ENCODE measurements around the gene DLD.
A peak's percentile ranks its signal among the peaks of the same experiment; 100 is the strongest.
"Not testable (repeated sequence)": the region's sequence is repeated elsewhere in the genome, so short reads cannot be mapped to it uniquely, and the experiment has no call there.

Gene DLD

GRCh38 chr7:107889992-107890391 lies 991 bp upstream of the DLD start:
- peak overlapping the region; percentile 98 for H3K4me3 Mint-ChIP-seq
- ATAC-seq, result no peak

GRCh38 chr7:107890493-107890961 lies 456 bp upstream of the DLD start:
- ATAC-seq (no peak), DNase-seq (ENCODE audit: low spot score in 2 of 2) (no peak)
- no peaks in the 10 kb centered on the region for H3K9me3 Mint-ChIP-seq
- H3K27ac Mint-ChIP-seq, result peak overlapping the region; percentile 98
- peak overlapping the region; percentile 98 for H3K4me3 Mint-ChIP-seq
- H3K4me1 Mint-ChIP-seq, result peaks cover 24% of the 10 kb centered on the region
- peaks cover 36% of the 10 kb centered on the region for H3K36me3 Mint-ChIP-seq

More at GRCh38 chr7:107889992-107890391, 991 bp upstream of the DLD start:
- no peaks in the 10 kb centered on the region for H3K9me3 Mint-ChIP-seq
- H3K27ac Mint-ChIP-seq, result peak overlapping the region; percentile 98
- DNase-seq (ENCODE audit: low spot score in 2 of 2), result no peak
- H3K36me3 Mint-ChIP-seq, result peaks cover 31% of the 10 kb centered on the region
- H3K4me1 Mint-ChIP-seq, result peaks cover 19% of the 10 kb centered on the region

GRCh38 chr7:107891636-107892366 lies 818 bp downstream of the DLD start:
- peak overlapping the region; percentile 98 for H3K27ac Mint-ChIP-seq
- H3K4me1 Mint-ChIP-seq, result peaks cover 37% of the 10 kb centered on the region

GRCh38 chr7:107892367-107892741 lies 1.4 kb downstream of the DLD start:
- peaks cover 51% of the 10 kb centered on the region for H3K36me3 Mint-ChIP-seq
- H3K27ac Mint-ChIP-seq; DNase-seq (ENCODE audit: low spot score in 2 of 2); ATAC-seq; H3K9me3 Mint-ChIP-seq: not testable (repeated sequence)
- peak overlapping the region; percentile 98 for H3K4me3 Mint-ChIP-seq
- peaks cover 42% of the 10 kb centered on the region for H3K4me1 Mint-ChIP-seq

More at GRCh38 chr7:107891636-107892366, 818 bp downstream of the DLD start:
- Mint-ChIP-seq H3K36me3 (peaks cover 46% of the 10 kb centered on the region), H3K4me3 (peak overlapping the region; percentile 98), H3K9me3 (no peaks in the 10 kb centered on the region)
- DNase-seq (ENCODE audit: low spot score in 2 of 2), result no peak
- peak; percentile 49 for ATAC-seq

GRCh38 chr7:107898997-107899594 lies 8.1 kb downstream of the DLD start:
- H3K4me1 Mint-ChIP-seq, result peaks cover 55% of the 10 kb centered on the region
- ATAC-seq (no peak), DNase-seq (ENCODE audit: low spot score in 2 of 2) (no peak)
- no peak overlapping the region for H3K27ac Mint-ChIP-seq
- H3K4me3 Mint-ChIP-seq, result no peak overlapping the region
- H3K36me3 Mint-ChIP-seq, result peaks cover 97% of the 10 kb centered on the region
- no peaks in the 10 kb centered on the region for H3K9me3 Mint-ChIP-seq

- no peaks in the 10 kb centered on the region for H3K9me3 Mint-ChIP-seq
- H3K27ac Mint-ChIP-seq, result peak overlapping the region; percentile 13
- peaks cover 97% of the 10 kb centered on the region for H3K36me3 Mint-ChIP-seq
- ATAC-seq (no peak), DNase-seq (ENCODE audit: low spot score in 2 of 2) (no peak)
- H3K4me3 Mint-ChIP-seq, result no peak overlapping the region
- H3K4me1 Mint-ChIP-seq, result peaks cover 42% of the 10 kb centered on the region
Measured at GRCh38 chr7:107900496-107901015, 9.6 kb downstream of the DLD start.

GRCh38 chr7:107902381-107902780 lies 11.4 kb downstream of the DLD start:
- ATAC-seq (no peak), DNase-seq (ENCODE audit: low spot score in 2 of 2) (no peak)
- no peak overlapping the region for H3K27ac Mint-ChIP-seq
- no peak overlapping the region for H3K4me3 Mint-ChIP-seq
- H3K4me1 Mint-ChIP-seq, result peaks cover 24% of the 10 kb centered on the region
- H3K9me3 Mint-ChIP-seq, result no peaks in the 10 kb centered on the region
- peaks cover 100% of the 10 kb centered on the region for H3K36me3 Mint-ChIP-seq

GRCh38 chr7:107907790-107908189 lies 16.8 kb downstream of the DLD start:
- H3K4me3 Mint-ChIP-seq, result no peak overlapping the region
- H3K36me3 Mint-ChIP-seq, result peaks cover 100% of the 10 kb centered on the region
- no peak for ATAC-seq
- no peak for DNase-seq (ENCODE audit: low spot score in 2 of 2)
- no peak overlapping the region for H3K27ac Mint-ChIP-seq
- H3K4me1 Mint-ChIP-seq, result peaks cover 6% of the 10 kb centered on the region
- H3K9me3 Mint-ChIP-seq, result peaks cover 4% of the 10 kb centered on the region

- peaks cover 4% of the 10 kb centered on the region for H3K9me3 Mint-ChIP-seq
- H3K36me3 Mint-ChIP-seq, result peaks cover 100% of the 10 kb centered on the region
- H3K27ac Mint-ChIP-seq, result no peak overlapping the region
- ATAC-seq (no peak), DNase-seq (ENCODE audit: low spot score in 2 of 2) (no peak)
- H3K4me3 Mint-ChIP-seq, result no peak overlapping the region
- peaks cover 13% of the 10 kb centered on the region for H3K4me1 Mint-ChIP-seq
Measured at GRCh38 chr7:107909445-107909844, 18.5 kb downstream of the DLD start.

GRCh38 chr7:107911981-107912380 lies 21.0 kb downstream of the DLD start:
- no peak for DNase-seq (ENCODE audit: low spot score in 2 of 2)
- peaks cover 4% of the 10 kb centered on the region for H3K9me3 Mint-ChIP-seq
- no peak for ATAC-seq
- no peak overlapping the region for H3K27ac Mint-ChIP-seq
- H3K36me3 Mint-ChIP-seq, result peaks cover 97% of the 10 kb centered on the region
- H3K4me1 Mint-ChIP-seq, result peaks cover 13% of the 10 kb centered on the region
- no peak overlapping the region for H3K4me3 Mint-ChIP-seq

GRCh38 chr7:107913851-107914250 lies 22.9 kb downstream of the DLD start:
- Mint-ChIP-seq H3K36me3 (peaks cover 97% of the 10 kb centered on the region), H3K27ac (no peak overlapping the region), H3K4me1 (peaks cover 13% of the 10 kb centered on the region), H3K9me3 (peaks cover 4% of the 10 kb centered on the region), H3K4me3 (no peak overlapping the region)
- DNase-seq (ENCODE audit: low spot score in 2 of 2) (no peak), ATAC-seq (no peak)

GRCh38 chr7:107914831-107915230 lies 23.8 kb downstream of the DLD start:
- ATAC-seq (no peak), DNase-seq (ENCODE audit: low spot score in 2 of 2) (no peak)
- no peak overlapping the region for H3K4me3 Mint-ChIP-seq
- H3K36me3 Mint-ChIP-seq, result peaks cover 97% of the 10 kb centered on the region
- H3K9me3 Mint-ChIP-seq, result peaks cover 4% of the 10 kb centered on the region
- no peak overlapping the region for H3K27ac Mint-ChIP-seq
- H3K4me1 Mint-ChIP-seq, result peaks cover 13% of the 10 kb centered on the region

GRCh38 chr7:107915541-107915940 lies 24.6 kb downstream of the DLD start:
- H3K4me1 Mint-ChIP-seq, result peaks cover 15% of the 10 kb centered on the region
- H3K9me3 Mint-ChIP-seq, result peaks cover 4% of the 10 kb centered on the region
- DNase-seq (ENCODE audit: low spot score in 2 of 2) (no peak), ATAC-seq (no peak)
- no peak overlapping the region for H3K4me3 Mint-ChIP-seq
- no peak overlapping the region for H3K27ac Mint-ChIP-seq
- peaks cover 97% of the 10 kb centered on the region for H3K36me3 Mint-ChIP-seq

- DNase-seq (ENCODE audit: low spot score in 2 of 2), result no peak
- Mint-ChIP-seq H3K27ac (no peak overlapping the region), H3K36me3 (peaks cover 95% of the 10 kb centered on the region), H3K9me3 (no peaks in the 10 kb centered on the region), H3K4me3 (no peak overlapping the region), H3K4me1 (peaks cover 13% of the 10 kb centered on the region)
- no peak for ATAC-seq
Measured at GRCh38 chr7:107917763-107918651, 27.0 kb downstream of the DLD start.

GRCh38 chr7:107918948-107919347 lies 28.0 kb downstream of the DLD start:
- H3K27ac Mint-ChIP-seq, result no peak overlapping the region

More at GRCh38 chr7:107918948-107919347, 28.0 kb downstream of the DLD start:
- ATAC-seq (no peak), DNase-seq (ENCODE audit: low spot score in 2 of 2) (no peak)
- H3K4me1 Mint-ChIP-seq, result peaks cover 9% of the 10 kb centered on the region
- H3K9me3 Mint-ChIP-seq, result no peaks in the 10 kb centered on the region
- H3K36me3 Mint-ChIP-seq, result peaks cover 93% of the 10 kb centered on the region
- no peak overlapping the region for H3K4me3 Mint-ChIP-seq

All from stimulated activated effector memory CD8-positive, alpha-beta T cell treated with anti-CD3 and anti-CD28 coated beads, Interleukin-12 subunit alpha, Interleukin-12 subunit beta, amount 100 ng/mL, for 72 hours (primary cell).